HCT116 (cell line): ENCODE data around the gene GAREM2. TPM values are rescaled to one million over a fixed set of nuclear protein-coding genes. Genes with fewer than 3 reads are reported as not detected.

Experiments used
- ATAC-seq: fragments of 200-7000 bp; cut with Tn5 transposase; 2 replicates; pipeline ENCODE4 v1.9.1; 2020; ENCODE audit warnings: mild to moderate bottlenecking, moderate library complexity
- BruUV-seq: library from RNA; stranded (reverse); fragments of 400-500 nt; replicated peaks from 2 replicates; lab custom pipeline; 2021; lab: Mats Ljungman, UMichigan
- CTCF ChIA-PET: fragments of 300-600 bp; sonication (Branson Sonifier 250); formaldehyde crosslinking; loops from one replicate; lab custom pipeline; 2021; ENCODE audit warnings: antibody characterized with exemption; lab: Charles Lee
- POLR2A ChIA-PET: fragments of 300-600, 350-600 bp; sonication (Branson Sonifier 250); formaldehyde crosslinking; loops from one replicate; lab custom pipeline; 2021; ENCODE audit warnings: antibody characterized with exemption; lab: Charles Lee
- RAD21 ChIA-PET, 2 experiments: fragments of 300-600 bp; sonication (Branson Sonifier 250); formaldehyde crosslinking; loops; one replicate each; lab custom pipeline; 2023; ENCODE audit warnings: low total read pairs in 2 of 2; ENCODE audit not compliant: uncharacterized antibody in 2 of 2, unreplicated experiment in 2 of 2, low non-redundant PET in 1 of 2; lab: Charles Lee
- DNase-seq: peaks from one replicate; pipeline ENCODE4 v3.0.0-alpha.2; 2010; ENCODE audit warnings: low read depth, low spot score
- H2AFZ ChIP-seq: fragments of 200-600 bp; shearing (Covaris generic), sonication (generic); 2 replicates; pipeline ENCODE4 v1.6.1; 2017; ENCODE audit warnings: low read depth, mixed run types, mixed read lengths, antibody characterized with exemption, low read length; ENCODE audit not compliant: poor library complexity, severe bottlenecking
- H3K27ac ChIP-seq: 2 replicates; pipeline ENCODE4 v1.5.1; 2012; ENCODE audit warnings: low read depth, low read length
- H3K27me3 ChIP-seq: fragments of 200-600 bp; sonication (generic); 2 replicates; pipeline ENCODE4 v1.6.1; 2016; ENCODE audit warnings: mixed run types, low read length, mixed read lengths; ENCODE audit not compliant: insufficient read depth
- H3K36me3 ChIP-seq, 2 experiments: fragments of 200-500 bp in 1 of 2; fragments of 200-600 bp in 1 of 2; sonication (Bioruptor generic) in 1 of 2; sonication (generic) in 1 of 2; 2 replicates each; pipeline versions ENCODE4 v1.5.1 to v1.6.1; 2014 to 2016; ENCODE audit warnings: low read length in 2 of 2, inconsistent platforms in 1 of 2, mixed read lengths in 1 of 2, mixed run types in 1 of 2; ENCODE audit not compliant: insufficient read depth in 2 of 2, control insufficient read depth in 1 of 2
- H3K4me1 ChIP-seq, 2 experiments: fragments of 200-600 bp in 1 of 2; sonication (generic) in 1 of 2; 2 replicates each; pipeline versions ENCODE4 v1.5.1 to v1.6.1; 2012 to 2017; ENCODE audit warnings: low read length in 2 of 2, inconsistent platforms in 1 of 2, mild to moderate bottlenecking in 1 of 2, mixed read lengths in 1 of 2, mixed run types in 1 of 2, moderate library complexity in 1 of 2; ENCODE audit not compliant: insufficient read depth in 2 of 2, control insufficient read depth in 1 of 2
- H3K4me2 ChIP-seq: fragments of 200-600 bp; sonication (generic); 2 replicates; pipeline ENCODE4 v1.6.1; 2017; ENCODE audit warnings: mixed run types, low read length, mixed read lengths
- H3K4me3 ChIP-seq, 2 experiments: fragments of 200-600 bp in 1 of 2; sonication (generic) in 1 of 2; replicated peaks in 1 of 2; 2 replicates each; pipeline ENCODE4 v1.5.1; 2011 to 2016; ENCODE audit warnings: low read length in 2 of 2, control low read depth in 1 of 2, low read depth in 1 of 2, mild to moderate bottlenecking in 1 of 2, mixed read lengths in 1 of 2, mixed run types in 1 of 2
- H3K79me2 ChIP-seq: fragments of 200-600 bp; sonication (generic); 2 replicates; pipeline ENCODE4 v1.6.1; 2017; ENCODE audit warnings: mild to moderate bottlenecking, mixed run types, low read length, moderate library complexity, mixed read lengths; ENCODE audit not compliant: insufficient read depth
- H3K9ac ChIP-seq: fragments of 200-600 bp; sonication (generic); 2 replicates; pipeline ENCODE4 v1.6.1; 2016; ENCODE audit warnings: low read length, mixed read lengths
- H3K9me2 ChIP-seq: fragments of 200-600 bp; sonication (generic), shearing (Covaris generic); 2 replicates; pipeline ENCODE4 v1.6.1; 2017; ENCODE audit warnings: mixed run types, mild to moderate bottlenecking, moderate library complexity; ENCODE audit not compliant: insufficient read depth
- H3K9me3 ChIP-seq, 2 experiments: fragments of 200-500 bp in 1 of 2; fragments of 200-600 bp in 1 of 2; sonication (Bioruptor generic) in 1 of 2; sonication (generic) in 1 of 2; 2 replicates each; pipeline ENCODE4 v1.6.1; 2014 to 2017; ENCODE audit warnings: low read length in 2 of 2, mixed read lengths in 2 of 2, inconsistent platforms in 1 of 2, low read depth in 1 of 2, mild to moderate bottlenecking in 1 of 2, mixed run types in 1 of 2, moderate library complexity in 1 of 2; ENCODE audit not compliant: control insufficient read depth in 1 of 2, insufficient read depth in 1 of 2
- H4K20me1 ChIP-seq: fragments of 200-600 bp; sonication (generic), shearing (Covaris generic); 2 replicates; pipeline ENCODE4 v1.6.1; 2017; ENCODE audit warnings: mixed run types, mild to moderate bottlenecking, moderate library complexity; ENCODE audit not compliant: insufficient read depth
- ATF3 ChIP-seq: IDR thresholded peaks from 2 replicates; pipeline ENCODE4 v1.6.1; 2012
- CTCF ChIP-seq, 3 experiments: fragments of 200-600 bp in 1 of 3; sonication (generic) in 1 of 3; IDR thresholded peaks in 2 of 3; conservative IDR thresholded peaks in 1 of 3; 2 replicates each; pipeline ENCODE4 v1.5.1; 2012 to 2017; ENCODE audit warnings: low read depth in 2 of 3, low read length in 2 of 3, antibody characterized with exemption in 1 of 3, borderline replicate concordance in 1 of 3, control low read depth in 1 of 3, mild to moderate bottlenecking in 1 of 3, mixed read lengths in 1 of 3, mixed run types in 1 of 3, moderate library complexity in 1 of 3; ENCODE audit not compliant: insufficient read depth in 1 of 3
- EGR1 ChIP-seq: IDR thresholded peaks from 2 replicates; pipeline ENCODE4 v1.6.1; 2012; ENCODE audit warnings: low read depth
- ELF1 ChIP-seq: IDR thresholded peaks from 2 replicates; pipeline ENCODE4 v1.6.1; 2012; ENCODE audit warnings: low read depth, borderline replicate concordance
- EZH2phosphoT487 ChIP-seq: fragments of 200-600 bp; IDR thresholded peaks from 2 replicates; pipeline ENCODE4 v1.6.1; 2018; ENCODE audit warnings: antibody characterized with exemption, borderline replicate concordance
- FOSL1 ChIP-seq: IDR thresholded peaks from 2 replicates; pipeline ENCODE4 v1.6.1; 2012; ENCODE audit warnings: low read depth
- RAD21 ChIP-seq: IDR thresholded peaks from 2 replicates; pipeline ENCODE4 v1.6.1; 2012; ENCODE audit warnings: low read depth, mild to moderate bottlenecking
- REST ChIP-seq: IDR thresholded peaks from 2 replicates; pipeline ENCODE4 v1.6.1; 2012; ENCODE audit warnings: low read depth
- SP1 ChIP-seq: IDR thresholded peaks from 2 replicates; pipeline ENCODE4 v1.6.1; 2012; ENCODE audit warnings: low read depth
- SRF ChIP-seq: IDR thresholded peaks from 2 replicates; pipeline ENCODE4 v1.6.1; 2012; ENCODE audit warnings: low read depth
- ZBTB33 ChIP-seq: IDR thresholded peaks from 2 replicates; pipeline ENCODE4 v1.6.1; 2011; ENCODE audit warnings: mild to moderate bottlenecking, low read length, moderate library complexity; ENCODE audit not compliant: insufficient replicate concordance; ENCODE audit errors: extremely low read depth
- intact Hi-C: fragments of 100-400 bp; cut with micrococcal nuclease; formaldehyde crosslinking; loops from 2 replicates; pipeline ENCODE4 v1.10.0; 2022
- total RNA-seq: library from RNA; stranded (reverse); gene quantifications from one replicate; pipeline ENCODE4 v1.2.1, GENCODE V29; 2021; ENCODE audit not compliant: unreplicated experiment

Gene GAREM2
- total RNA-seq, 1 experiment from 2014 or later, result 13.3 TPM

- TF ChIP-seq ZBTB33, result no peak
- TF ChIP-seq SRF, result no peak
- no peak for TF ChIP-seq ELF1
- no peak for TF ChIP-seq FOSL1
- no peak for TF ChIP-seq RAD21
- TF ChIP-seq, all 23 proteins: peak for 0
Observed at GRCh38 chr2:26173776-26174482, 1.0 kb downstream of the GAREM2 start (continued).

- peaks cover 0 to 12% of the 10 kb centered on the region in 2 experiments; a peak in 1 of 4 replicates for H3K4me1 ChIP-seq
- ChIA-PET CTCF (no interaction called here), POLR2A (no interaction called here), RAD21 (no interaction called here)
- DNase-seq (no peak), ATAC-seq (no peak)
- intact Hi-C loops, result no loop called here
- H3K36me3 ChIP-seq, result no peaks in the 10 kb centered on the region
- TSS peak; percentile 54 for BruUV-seq
- H3K4me2 ChIP-seq, result peak overlapping the region; percentile 86; the same call in 1 of the 2 replicates
- no peak overlapping the region for H3K4me3 ChIP-seq
- peaks cover 6% of the 10 kb centered on the region; the same call in 1 of the 2 replicates for H3K79me2 ChIP-seq
- H3K27ac ChIP-seq, result no peak overlapping the region
- no peaks in the 10 kb centered on the region for H4K20me1 ChIP-seq
- no peaks in the 10 kb centered on the region for H3K9me3 ChIP-seq
- H3K9me2 ChIP-seq, result no peaks in the 10 kb centered on the region
- no peak overlapping the region for H2AFZ ChIP-seq
- no peak overlapping the region for H3K9ac ChIP-seq
- no peaks in the 10 kb centered on the region for H3K27me3 ChIP-seq
- TF ChIP-seq ATF3 (no peak), EGR1 (no peak), ZBTB33 (no peak), SRF (no peak), CTCF (IDR thresholded peaks at IDR 0.05 in 2 of 3, conservative IDR thresholded peaks at IDR 0.05 in 1 of 3; ENCODE audit: borderline replicate concordance in 1 of 3, insufficient read depth in 1 of 3, low read depth in 2 of 3, low read length in 2 of 3) (no peak), REST (no peak), EZH2phosphoT487 (no peak), SP1 (no peak), FOSL1 (no peak)
Observed at GRCh38 chr2:26174691-26175465, 2.0 kb downstream of the GAREM2 start.
